Activated gamma-delta T cell (primary cell): ENCODE measurements around the gene EML1.

ENCODE experiments used
- DNase-seq: peaks from one replicate; lab custom pipeline; 2025; lab: John Stamatoyannopoulos, UW

The EML1 gene

GRCh38 chr14:99779751-99780150 is 13.5 kb upstream of the EML1 start:
- no peak for DNase-seq

- DNase-seq = no peak
Measured at GRCh38 chr14:99780690-99781089, 12.5 kb upstream of the EML1 start.

GRCh38 chr14:99781091-99781490 is 12.1 kb upstream of the EML1 start:
- DNase-seq = no peak

- DNase-seq = no peak
Measured at GRCh38 chr14:99781853-99782610, 11.2 kb upstream of the EML1 start.

- no peak for DNase-seq
Measured at GRCh38 chr14:99784508-99784907, 8.7 kb upstream of the EML1 start.

GRCh38 chr14:99785426-99785825 is 7.8 kb upstream of the EML1 start:
- DNase-seq = no peak

- no peak for DNase-seq
Measured at GRCh38 chr14:99786511-99786989, 6.7 kb upstream of the EML1 start.

- no peak for DNase-seq
Measured at GRCh38 chr14:99788713-99789112, 4.5 kb upstream of the EML1 start.

- no peak for DNase-seq
Measured at GRCh38 chr14:99789581-99789980, 3.6 kb upstream of the EML1 start.

GRCh38 chr14:99790201-99790977 is 2.8 kb upstream of the EML1 start:
- DNase-seq = no peak

- DNase-seq = no peak
Measured at GRCh38 chr14:99790978-99791376, 2.2 kb upstream of the EML1 start.

- no peak for DNase-seq
Measured at GRCh38 chr14:99791476-99792209, 1.6 kb upstream of the EML1 start.

GRCh38 chr14:99792210-99792535 is 1.0 kb upstream of the EML1 start:
- no peak for DNase-seq

- no peak for DNase-seq
Measured at GRCh38 chr14:99792551-99793212, 531 bp upstream of the EML1 start.

GRCh38 chr14:99794151-99794780 is 1.1 kb downstream of the EML1 start:
- no peak for DNase-seq

GRCh38 chr14:99795046-99795445 is 1.8 kb downstream of the EML1 start:
- no peak for DNase-seq

- no peak for DNase-seq
Measured at GRCh38 chr14:99797231-99797630, 4.0 kb downstream of the EML1 start.

GRCh38 chr14:99800781-99801180 is 7.6 kb downstream of the EML1 start:
- no peak for DNase-seq

- no peak for DNase-seq
Measured at GRCh38 chr14:99802301-99803105, 9.3 kb downstream of the EML1 start.

GRCh38 chr14:99803106-99803775 is 10.0 kb downstream of the EML1 start:
- DNase-seq = no peak
